Stimulated activated CD4-positive, alpha-beta T cell treated with anti-CD3 and anti-CD28 coated beads, Interleukin-1b, Interleukin-23, amount 100 ng/mL, for 4 hours (primary cell): Measurements from ENCODE around the gene NFKBIZ.
"Not testable (repeated sequence)": the region's sequence is repeated elsewhere in the genome, so short reads cannot be mapped to it uniquely, and the experiment has no call there.

Source experiments
- DNase-seq, 2 donors: peaks; one replicate each; pipeline ENCODE4 v3.0.0-alpha.2; 2020; ENCODE audit warnings: low read depth in 2 of 2

Gene NFKBIZ

DNA sequence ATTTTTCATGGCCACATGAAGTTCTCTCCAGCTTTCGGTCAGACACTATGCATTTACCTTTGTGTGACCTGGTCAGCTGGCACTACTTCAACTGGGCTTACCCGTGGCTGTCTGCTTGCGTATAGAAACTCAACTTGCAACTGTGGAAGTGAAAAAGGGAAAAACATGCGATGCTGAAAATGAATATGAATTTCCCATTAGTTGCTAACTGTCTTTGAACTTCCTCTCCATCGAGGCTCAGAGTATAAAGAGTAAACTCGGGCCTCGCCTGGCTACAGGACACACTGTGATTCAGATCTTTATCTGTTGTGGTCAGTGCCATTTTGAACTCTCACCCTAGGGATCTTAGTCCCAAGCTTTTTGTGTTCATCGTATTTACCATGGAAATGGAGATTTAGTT is 26.8 kb downstream of the NFKBIZ start:
- no peak for DNase-seq

DNA sequence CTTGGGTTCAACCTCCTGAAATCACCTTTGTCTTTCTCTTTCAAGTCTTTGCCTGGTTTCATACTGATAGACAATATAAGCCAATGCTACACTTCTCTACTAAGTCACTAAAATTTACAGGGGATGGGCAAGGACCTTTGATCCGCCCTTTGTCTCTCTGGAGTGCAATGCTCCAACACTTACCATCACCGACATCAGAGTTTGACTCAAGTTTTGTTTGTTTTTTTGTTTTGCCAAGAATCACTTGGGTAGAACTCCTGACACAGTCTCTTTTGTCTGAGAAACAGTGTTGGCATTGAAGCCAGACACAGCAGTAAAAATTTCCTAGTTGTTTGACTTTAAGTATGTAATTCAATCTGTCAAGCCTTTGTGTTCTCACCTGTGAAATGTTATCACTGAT is 29.3 kb downstream of the NFKBIZ start:
- no peak for DNase-seq

DNA sequence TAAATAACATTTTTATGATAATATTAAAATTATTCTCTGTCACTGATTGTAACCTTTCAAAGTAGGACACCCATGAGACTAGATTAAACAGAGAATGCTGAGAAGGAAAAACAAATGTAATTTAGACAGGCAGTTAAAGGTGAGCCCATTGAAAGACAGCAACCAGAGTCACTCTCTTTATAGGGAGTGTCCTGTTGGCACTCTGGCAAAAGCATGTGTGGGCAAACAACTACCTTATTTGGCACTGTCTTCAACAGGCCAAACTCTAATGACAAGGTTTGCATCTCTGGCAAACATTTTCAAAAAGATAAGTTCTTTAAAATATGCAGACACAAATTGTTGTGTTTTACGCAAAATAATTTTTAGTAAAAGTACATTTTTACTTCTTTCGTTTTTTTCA is 29.8 kb downstream of the NFKBIZ start:
- DNase-seq = no peak

DNA sequence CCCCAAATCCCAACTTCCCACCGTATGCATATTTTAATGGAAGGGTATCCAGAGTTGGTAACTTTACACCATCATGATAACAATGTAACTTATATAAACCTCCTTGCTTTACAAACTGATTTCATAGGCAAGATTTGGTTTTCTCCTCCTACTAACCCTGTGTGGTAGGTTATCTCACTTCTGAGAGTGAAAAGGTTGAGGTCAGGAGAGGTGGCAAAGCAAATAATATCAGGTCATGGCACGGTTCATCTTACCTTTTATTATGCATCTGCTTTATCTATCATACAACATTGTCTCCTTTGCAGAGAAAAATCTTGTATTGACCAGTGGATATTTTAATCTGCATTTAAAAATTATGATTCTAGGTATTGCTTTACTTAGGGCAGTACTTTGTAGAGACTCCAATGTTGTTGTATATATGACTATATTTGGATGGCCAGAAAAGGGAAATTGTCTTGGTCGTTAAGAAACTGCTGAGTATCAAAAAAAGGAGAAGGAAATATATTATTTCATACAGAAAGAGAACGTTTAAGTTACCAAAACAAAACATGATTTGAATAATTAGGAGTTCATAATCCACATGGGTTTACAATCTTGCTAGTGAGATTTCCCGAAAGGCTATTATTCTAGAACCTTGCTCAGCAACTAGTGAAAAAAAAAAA is 30.4 kb downstream of the NFKBIZ start:
- no peak for DNase-seq

DNA sequence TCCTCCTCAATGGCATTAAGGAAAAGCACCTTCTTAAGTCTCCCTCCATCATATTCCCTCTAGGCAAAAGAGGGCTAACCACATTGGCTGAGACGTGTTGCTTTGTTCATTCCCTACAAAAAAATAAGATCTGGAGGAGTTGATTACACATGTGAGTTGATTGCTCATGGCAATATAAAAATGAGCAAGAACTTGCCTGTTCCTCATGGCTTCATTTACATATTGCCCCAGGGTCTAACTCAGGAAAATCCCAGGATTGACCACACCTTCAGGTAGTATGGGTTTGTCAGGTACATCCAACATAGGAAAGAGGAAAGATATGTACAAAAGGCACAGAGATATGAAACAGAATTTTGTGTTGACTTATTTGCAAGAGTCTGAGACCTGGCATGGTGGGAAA is 35.5 kb downstream of the NFKBIZ start:
- no peak for DNase-seq

DNA sequence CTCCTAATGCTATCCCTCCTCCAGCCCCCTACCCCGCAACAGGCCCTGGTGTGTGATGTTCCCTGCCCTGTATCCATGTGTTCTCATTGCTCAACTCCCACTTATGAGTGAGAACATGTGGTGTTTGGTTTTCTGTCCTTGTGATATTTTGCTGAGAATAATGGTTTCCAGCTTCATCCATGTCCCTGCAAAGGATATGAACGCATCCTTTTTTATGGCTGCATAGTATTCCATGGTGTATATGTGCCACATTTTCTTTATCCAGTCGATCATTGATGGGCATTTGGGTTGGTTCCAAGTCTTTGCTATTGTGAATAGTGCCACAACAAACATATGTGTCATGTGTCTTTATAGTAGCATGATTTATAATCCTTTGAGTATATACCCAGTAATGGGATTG is 36.3 kb downstream of the NFKBIZ start:
- DNase-seq = not testable (repeated sequence)

DNA sequence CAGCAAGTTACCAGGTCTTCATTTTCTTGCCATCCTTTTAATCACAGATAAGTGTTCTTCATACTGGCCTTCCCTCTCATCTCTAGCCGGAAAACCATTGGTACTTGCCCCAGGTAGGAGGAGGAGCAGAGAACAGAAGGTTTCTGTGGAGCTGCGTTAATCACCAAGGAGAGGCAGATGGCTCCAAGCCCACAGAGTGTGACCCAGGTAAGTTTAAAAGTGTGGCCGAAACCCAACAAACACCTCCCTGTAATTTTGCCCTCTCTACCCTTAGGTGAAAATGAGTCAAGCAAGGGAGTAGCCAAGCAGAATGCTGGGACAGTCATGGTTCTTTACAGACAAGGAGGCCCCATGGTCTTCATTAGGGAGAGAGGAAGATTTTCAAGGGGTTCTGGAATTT is 37.3 kb downstream of the NFKBIZ start:
- no peak for DNase-seq

DNA sequence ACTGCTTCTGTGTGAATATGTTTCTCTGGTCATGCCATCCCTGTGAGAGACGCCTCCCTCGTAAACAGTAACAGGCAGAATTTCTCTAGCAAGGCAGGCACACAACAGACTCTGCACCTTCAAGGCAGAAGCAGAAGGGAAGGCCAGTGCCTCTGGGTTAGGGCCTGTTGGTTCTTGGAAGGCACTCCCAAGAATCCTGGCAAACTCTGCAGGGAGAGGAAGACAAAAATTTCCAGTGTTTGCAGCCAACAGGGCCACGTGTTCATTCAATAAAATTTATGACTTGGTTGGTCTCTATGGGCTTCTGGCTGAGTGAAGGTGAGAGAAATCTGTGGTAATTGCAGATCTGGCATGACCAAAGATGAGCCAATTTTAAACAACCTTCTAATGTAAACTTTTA is 39.3 kb downstream of the NFKBIZ start:
- no peak for DNase-seq

DNA sequence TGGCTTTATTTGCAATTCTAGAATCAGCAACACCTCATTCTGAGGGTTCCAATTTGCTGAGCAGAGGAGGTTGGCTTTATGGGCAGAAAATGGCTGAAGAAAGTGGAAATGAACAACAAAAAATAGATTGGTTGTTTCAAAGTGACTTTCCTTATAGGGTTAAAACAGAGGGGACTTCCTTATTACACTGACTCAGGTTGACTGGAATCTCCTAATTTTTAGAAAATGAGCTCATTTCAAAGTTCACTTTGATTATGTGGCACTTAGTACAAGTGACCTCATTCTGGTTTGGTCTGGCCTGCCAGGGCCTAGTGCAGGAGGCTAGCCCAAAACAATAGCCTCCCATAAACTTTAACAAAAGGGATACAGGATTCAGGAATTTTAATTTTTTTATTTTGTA is 41.4 kb downstream of the NFKBIZ start:
- no peak for DNase-seq

DNA sequence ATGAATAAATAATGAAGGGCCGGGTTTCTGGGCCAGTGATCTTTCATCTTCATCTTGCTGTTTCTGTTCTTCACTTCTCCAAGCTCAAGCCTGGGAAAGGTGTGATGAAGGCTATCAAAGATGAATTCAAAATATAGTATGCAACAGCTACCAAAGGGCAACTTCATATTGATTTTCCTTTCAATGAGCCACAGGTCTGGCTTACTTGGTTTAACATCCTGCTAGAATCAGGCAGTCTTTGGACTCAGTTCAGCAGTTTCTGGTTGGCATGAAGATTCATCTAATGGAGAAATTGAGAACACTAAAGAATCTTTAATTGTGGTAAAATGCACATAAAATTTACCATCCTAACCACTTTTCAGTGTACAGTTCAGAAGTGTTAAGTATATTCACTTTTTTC is 43.3 kb downstream of the NFKBIZ start:
- DNase-seq = no peak

DNA sequence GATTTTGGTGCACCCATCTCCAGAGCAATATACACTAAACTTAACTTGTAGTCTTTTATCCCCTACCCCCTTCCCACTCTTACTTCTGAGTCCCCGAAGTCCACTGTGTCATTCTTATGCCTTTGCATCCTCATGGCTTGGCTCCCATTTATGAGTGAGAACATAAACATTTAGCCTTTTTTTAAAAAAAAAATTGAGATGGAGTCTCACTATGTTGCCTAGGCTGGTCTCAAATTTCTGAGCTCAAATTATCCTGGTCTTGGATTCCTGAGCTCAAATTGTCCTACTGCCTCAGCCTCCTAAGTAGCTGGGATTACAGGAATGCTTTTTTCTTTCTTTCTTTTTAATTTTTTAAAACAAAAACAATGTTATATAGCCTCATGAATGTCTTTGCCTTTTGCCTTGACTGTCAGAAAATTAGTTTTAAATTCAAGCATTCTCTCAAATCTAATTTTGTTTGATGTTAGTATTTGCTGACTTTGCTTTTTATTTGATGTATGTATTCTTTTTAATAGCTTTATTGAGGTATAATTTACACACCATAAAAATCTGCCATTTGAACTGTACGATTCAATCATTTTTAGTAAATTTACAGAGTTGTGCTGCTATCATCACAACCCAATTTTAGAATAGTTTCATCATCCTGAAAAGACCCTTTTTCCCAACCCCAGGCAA is 46.9 kb downstream of the NFKBIZ start:
- DNase-seq = no peak

DNA sequence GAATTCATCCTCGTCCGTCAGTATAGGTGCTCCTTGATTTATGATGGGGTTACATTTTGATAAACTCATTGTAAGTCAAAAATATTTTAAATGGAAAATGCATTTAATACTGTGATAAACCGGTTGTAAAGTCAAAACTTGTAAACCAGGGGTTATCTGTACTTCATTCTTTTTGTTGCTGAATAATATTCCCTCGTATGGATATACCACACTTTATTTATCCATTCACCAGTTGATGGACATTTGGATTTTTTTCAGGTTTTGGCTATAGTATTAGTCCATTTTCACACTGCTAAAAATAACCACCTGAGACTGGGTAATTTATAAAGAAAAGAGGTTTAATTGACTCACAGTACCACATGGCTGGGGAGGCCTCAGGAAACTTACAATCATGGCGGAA is 47.7 kb downstream of the NFKBIZ start:
- no peak for DNase-seq

DNA sequence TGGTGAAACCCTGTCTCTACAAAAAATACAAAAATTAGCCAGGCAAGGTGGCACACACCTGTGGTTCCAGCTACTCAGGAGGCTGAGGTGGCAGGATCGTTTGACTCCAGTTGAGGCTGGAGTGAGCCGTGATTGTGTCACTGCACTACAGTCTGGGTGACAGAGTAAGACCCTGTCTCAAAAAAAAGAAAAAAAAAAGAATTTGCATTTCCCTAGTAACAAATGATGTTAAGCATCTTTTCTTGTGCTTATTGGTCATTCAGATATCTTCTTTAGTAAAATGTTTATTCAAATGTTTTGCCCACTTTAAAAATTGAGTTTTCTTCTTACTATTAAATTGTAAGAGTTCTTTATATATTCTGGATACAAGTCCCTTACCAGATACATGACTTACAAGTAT is 48.7 kb downstream of the NFKBIZ start:
- DNase-seq = no peak

DNA sequence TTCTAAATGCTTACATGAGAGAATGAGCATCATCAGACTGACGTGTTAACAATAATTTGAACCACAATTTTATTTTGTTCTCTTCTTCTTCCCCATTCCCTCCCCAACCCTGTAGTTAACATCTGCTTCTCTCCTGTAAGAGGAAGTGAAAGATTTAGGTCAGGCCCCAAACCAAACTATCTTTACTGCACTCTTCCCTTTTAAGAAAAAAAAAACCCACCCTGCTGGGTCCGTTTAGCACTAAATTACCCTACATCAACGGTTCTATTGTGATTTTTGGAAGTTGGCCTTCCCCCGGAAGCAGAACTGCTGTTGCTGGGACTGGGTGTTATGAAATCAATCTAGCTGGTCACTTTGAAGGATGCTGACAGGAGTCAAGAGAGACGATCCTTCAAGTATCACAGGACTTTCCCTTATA is 49.4 kb downstream of the NFKBIZ start:
- DNase-seq = no peak

DNA sequence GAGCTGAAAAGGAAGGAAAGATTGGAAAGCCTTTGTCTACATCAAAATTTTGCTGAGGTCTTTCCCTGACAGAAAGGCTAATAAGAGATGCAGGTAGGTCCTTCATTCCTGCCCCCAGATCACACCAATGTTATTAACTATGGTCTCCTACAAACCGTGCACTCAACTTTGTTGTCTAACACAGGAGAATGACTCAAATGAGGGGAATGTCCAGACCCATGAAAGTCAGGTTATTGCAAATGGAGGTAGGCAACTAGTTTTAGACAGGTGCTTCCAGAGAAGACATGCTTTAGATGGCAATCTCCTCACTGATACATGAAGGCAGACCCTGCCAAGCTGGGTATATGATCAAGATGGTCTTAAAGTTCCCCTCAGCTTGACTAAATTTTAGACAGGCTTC is 51.0 kb downstream of the NFKBIZ start:
- DNase-seq = no peak

DNA sequence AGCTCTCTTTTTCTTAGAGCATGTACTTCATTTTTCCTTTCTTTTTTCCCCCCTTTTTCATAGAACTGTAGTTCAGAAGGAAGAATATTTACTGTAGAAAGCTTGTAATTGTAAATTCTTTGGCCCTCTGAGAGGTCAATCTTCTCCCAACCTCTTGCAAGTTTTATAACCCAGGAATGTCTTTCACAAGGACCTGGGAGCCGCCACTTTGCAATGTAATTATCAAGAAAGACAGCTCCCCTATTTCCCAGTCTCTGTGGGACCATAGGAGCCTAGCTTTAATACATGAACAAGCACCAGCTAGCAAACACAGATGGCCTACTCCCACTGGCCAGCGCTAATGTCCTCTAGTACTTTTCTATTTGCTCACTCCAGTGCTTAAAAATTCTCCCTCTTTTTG is 51.4 kb downstream of the NFKBIZ start:
- DNase-seq = no peak

DNA sequence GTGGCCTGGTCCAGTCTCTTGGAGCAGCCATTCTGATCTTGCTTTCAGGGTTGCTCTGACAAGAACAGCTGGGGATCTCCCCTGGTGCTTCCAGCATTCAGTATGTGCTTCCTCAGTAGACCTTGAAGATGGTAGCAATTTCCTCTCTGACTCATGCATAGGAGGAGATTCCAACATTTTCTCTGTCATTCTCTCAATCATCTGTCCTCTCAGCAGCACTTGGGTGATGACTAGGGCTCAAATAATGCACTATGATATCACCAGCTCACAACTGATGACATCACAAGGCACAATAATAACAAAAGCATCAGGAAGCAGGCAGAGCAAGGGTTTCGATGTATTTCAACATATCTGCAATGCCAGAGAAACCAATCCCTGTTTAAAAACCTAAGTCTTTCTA is 52.7 kb downstream of the NFKBIZ start:
- no peak for DNase-seq

DNA sequence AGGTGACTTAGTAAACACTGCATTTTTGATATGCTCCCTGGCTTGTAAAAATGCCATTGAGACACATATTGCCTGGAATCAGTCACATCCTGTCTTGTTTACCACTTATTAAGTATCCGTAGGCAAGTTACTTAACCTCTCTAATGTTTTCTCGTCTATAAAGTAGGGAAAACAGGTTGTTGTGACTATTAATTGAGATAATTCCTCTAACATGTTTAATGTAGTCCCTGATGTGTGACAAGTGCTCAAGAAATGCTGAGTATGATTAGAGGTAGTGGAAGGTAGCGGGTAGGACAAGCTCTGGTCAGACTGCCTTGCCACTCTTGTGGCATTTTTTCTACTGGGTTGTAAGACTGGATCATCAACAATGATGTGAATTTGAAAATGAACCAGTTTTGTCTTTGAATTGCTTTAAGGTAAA is 54.1 kb downstream of the NFKBIZ start:
- DNase-seq = no peak

DNA sequence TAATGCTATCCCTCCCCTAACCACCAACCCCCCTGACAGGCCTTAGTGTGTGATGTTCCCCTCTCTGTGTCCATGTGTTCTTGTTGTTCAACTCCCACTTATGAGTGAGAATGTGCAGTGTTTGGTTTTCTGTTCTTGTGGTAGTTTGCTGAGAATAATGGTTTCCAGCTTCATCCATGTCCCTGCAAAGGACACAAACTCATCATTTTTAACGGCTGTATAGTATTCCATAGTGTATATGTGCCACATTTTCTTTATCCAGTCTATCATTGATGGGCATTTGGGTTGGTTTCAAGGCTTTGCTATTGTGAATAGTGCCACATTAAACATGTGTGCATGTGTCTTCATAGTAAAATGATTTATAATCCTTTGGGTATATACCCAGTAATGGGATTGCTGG is 56.3 kb downstream of the NFKBIZ start:
- not testable (repeated sequence) for DNase-seq
